Psoas muscle (tissue), 8 donors: ENCODE data around the gene MS4A15. TPM values are rescaled to one million over a fixed set of nuclear protein-coding genes. Genes with fewer than 3 reads are reported as not detected.
A peak's percentile ranks its signal among the peaks of the same experiment; 100 is the strongest.
"Not testable (repeated sequence)": the region's sequence is repeated elsewhere in the genome, so short reads cannot be mapped to it uniquely, and the experiment has no call there.

Experiments
- ATAC-seq, 4 donors: fragments of 200-7000 bp; cut with Tn5 transposase; one replicate each; pipeline ENCODE4 v1.9.1; 2020; ENCODE audit warnings: moderate library complexity in 3 of 4, mild to moderate bottlenecking in 2 of 4
- DNase-seq, 2 donors: peaks; one replicate each; pipeline ENCODE4 v3.0.0-alpha.2; 2020
- H3K27ac ChIP-seq: fragments of 200-600 bp; one replicate; pipeline ENCODE4 v1.8.0; 2022
- H3K27me3 ChIP-seq, 3 donors: fragments of 200-600 bp in 1 of 3; one replicate each; pipeline versions ENCODE4 v1.6.1 to v1.8.0; 2013 to 2022; ENCODE audit warnings: low read length in 2 of 3, mild to moderate bottlenecking in 2 of 3, moderate library complexity in 1 of 3; ENCODE audit not compliant: insufficient read depth in 3 of 3
- H3K36me3 ChIP-seq, 2 donors: fragments of 200-600 bp in 1 of 2; one replicate each; pipeline versions ENCODE4 v1.6.1 to v1.8.0; 2013 to 2022; ENCODE audit warnings: low read depth in 1 of 2, mild to moderate bottlenecking in 1 of 2, moderate library complexity in 1 of 2; ENCODE audit not compliant: insufficient read depth in 1 of 2
- H3K4me1 ChIP-seq: fragments of 200-600 bp; one replicate; pipeline ENCODE4 v1.8.0; 2022
- H3K4me3 ChIP-seq: fragments of 200-600 bp; one replicate; pipeline ENCODE4 v1.8.0; 2022; ENCODE audit warnings: mild to moderate bottlenecking
- H3K9me3 ChIP-seq: fragments of 200-600 bp; one replicate; pipeline ENCODE4 v1.8.0; 2022
- CTCF ChIP-seq: fragments of 200-600 bp; IDR thresholded peaks from one replicate; pipeline ENCODE4 v1.8.0; 2022; ENCODE audit warnings: antibody characterized with exemption
- WGBS, 3 donors: extraction: QIAGEN DNeasy Blood & Tissue Kit; methylation state at CpG; one replicate each; pipeline versions ENCODE4 v1.1.6 to v1.1.7; 2013; 5-methylcytosine and 5-hydroxymethylcytosine counted together
- intact Hi-C, 2 donors: fragments of 100-400 bp; cut with DNase I; formaldehyde crosslinking; loops; one replicate each; pipeline versions ENCODE4 v1.11.0 to v1.14.2; 2022
- polyA plus RNA-seq, 3 donors: library from polyadenylated mRNA; stranded (reverse); fragments of 200-250 nt; gene quantifications; one replicate each; pipeline ENCODE4 v1.2.3, GENCODE V29; 2013
- total RNA-seq, 4 donors: library from RNA; stranded (reverse); fragmentation: NEBNext Ultra II Directional in 2 of 4; extraction: Animal tissue kit (Norgen Biotek cat#: 25700) in 2 of 4; gene quantifications; one replicate each; pipeline versions ENCODE4 v1.2.1 to v1.2.4, GENCODE V29; 2021 to 2023
- donor health status: healthy with polysubstance abuse.
- donor health status: DM: no; HTN: no; CAD: no; lungs with moderate emphysema.
- donor health status: Bipolar disorder and iron deficiency.
- donor health status: healthy.
- donor health status: DM: yes; HTN: yes; CAD: no.
- donor health status: DM: no; HTN: no; CAD: no.
- donor health status: DM: no; HTN: no; CAD: no.
- donor health status: DM: yes; HTN: yes; CAD: no.

Gene MS4A15
- total and polyA plus RNA-seq, 7 donors, result not detected

- no peaks in the 10 kb centered on the region for H3K36me3 ChIP-seq
- no peak overlapping the region for H3K27ac ChIP-seq
- H3K4me3 ChIP-seq, result no peak overlapping the region
- DNase-seq (no peak), ATAC-seq (no peak)
- intact Hi-C loops, result no loop called here
- no peaks in the 10 kb centered on the region for H3K4me1 ChIP-seq
- WGBS, 3 donors, result 71 to 76% (median 72%) methylated on average over 4 of the region's 4 CpGs
- H3K9me3 ChIP-seq, result peaks cover 3% of the 10 kb centered on the region
- no peak for TF ChIP-seq CTCF
- H3K27me3 ChIP-seq, result no peaks in the 10 kb centered on the region
Observed at GRCh38 chr11:60818057-60818456, 61.4 kb downstream of the MS4A15 start.

GRCh38 chr11:60821827-60822599 lies 65.3 kb downstream of the MS4A15 start:
- no peak for ATAC-seq
- peak in 1 of 2 donors; percentile 42 for DNase-seq
- H3K9me3 ChIP-seq, result peaks cover 2% of the 10 kb centered on the region
- no peaks in the 10 kb centered on the region for H3K27me3 ChIP-seq
- no peaks in the 10 kb centered on the region for H3K4me1 ChIP-seq
- WGBS, 3 donors, result 61 to 67% (median 65%) methylated on average over 14 to 15 of the region's 15 CpGs
- no peak overlapping the region for H3K27ac ChIP-seq
- intact Hi-C loops, result no loop called here
- H3K4me3 ChIP-seq, result no peak overlapping the region
- TF ChIP-seq CTCF, result no peak
- H3K36me3 ChIP-seq, result no peaks in the 10 kb centered on the region

GRCh38 chr11:60823745-60824306 lies 67.2 kb downstream of the MS4A15 start:
- H3K4me3 ChIP-seq, H3K36me3 ChIP-seq, H3K27me3 ChIP-seq, ATAC-seq, intact Hi-C loops, H3K27ac ChIP-seq, H3K4me1 ChIP-seq, H3K9me3 ChIP-seq: not testable (repeated sequence)
- peak in 1 of 2 donors; percentile 26 for DNase-seq
- 89 to 95% (median 91%) methylated on average over 5 of the region's 5 CpGs for WGBS, 3 donors

- Histone ChIP-seq H3K36me3 (no peaks in the 10 kb centered on the region), H3K27me3 (no peaks in the 10 kb centered on the region), H3K4me1 (no peaks in the 10 kb centered on the region), H3K4me3 (no peak overlapping the region), H3K9me3 (no peaks in the 10 kb centered on the region), H3K27ac (no peak overlapping the region)
- ATAC-seq (no peak), DNase-seq (peak in 1 of 2 donors; percentile 1)
- TF ChIP-seq CTCF, result no peak
- intact Hi-C loops, result no loop called here
- WGBS, 3 donors, result 73 to 83% (median 76%) methylated on average over 5 of the region's 5 CpGs
Observed at GRCh38 chr11:60825118-60825517, 68.5 kb downstream of the MS4A15 start.

GRCh38 chr11:60825790-60826189 lies 69.1 kb downstream of the MS4A15 start:
- 69 to 73% (median 71%) methylated on average over 6 of the region's 6 CpGs for WGBS, 3 donors
- intact Hi-C loops, result no loop called here
- ATAC-seq (no peak), DNase-seq (peak in 1 of 2 donors; percentile 23)
- no peaks in the 10 kb centered on the region for H3K36me3 ChIP-seq
- H3K27me3 ChIP-seq, result no peaks in the 10 kb centered on the region
- H3K27ac ChIP-seq, result no peak overlapping the region
- no peaks in the 10 kb centered on the region for H3K9me3 ChIP-seq
- H3K4me1 ChIP-seq, result peaks cover 1% of the 10 kb centered on the region
- H3K4me3 ChIP-seq, result no peak overlapping the region
- TF ChIP-seq CTCF, result no peak

Other genes starting within 250 kb of the MS4A15 start
- not detected for gene MS4A13, start 241.5 kb upstream of the MS4A15 start, total RNA-seq
- gene MS4A13, start 241.5 kb upstream of the MS4A15 start, polyA plus RNA-seq, result not detected
- gene MS4A8, start 57.3 kb upstream of the MS4A15 start, total RNA-seq, result under 1 TPM in 3 of 4 donors, not detected in 1; 0.20 to 0.47 (median 0.23) TPM
- under 1 TPM in 2 of 3 donors, not detected in 1; 0.10 to 0.31 TPM for gene MS4A8, start 57.3 kb upstream of the MS4A15 start, polyA plus RNA-seq
- gene MS4A18, start 32.1 kb upstream of the MS4A15 start, total RNA-seq, result not detected
- not detected for gene MS4A18, start 32.1 kb upstream of the MS4A15 start, polyA plus RNA-seq
- gene MS4A10, start 28.5 kb downstream of the MS4A15 start, total RNA-seq, result not detected
- under 1 TPM in 1 of 3 donors, not detected in 2; 0.03 TPM for gene MS4A10, start 28.5 kb downstream of the MS4A15 start, polyA plus RNA-seq
- gene CCDC86, start 85.2 kb downstream of the MS4A15 start, total RNA-seq, result 10 to 100 TPM; 24.8 to 43.9 (median 30.1) TPM
- 10 to 100 TPM; 36.2 to 55.4 (median 53.6) TPM for gene CCDC86, start 85.2 kb downstream of the MS4A15 start, polyA plus RNA-seq
- gene PTGDR2, start 99.1 kb downstream of the MS4A15 start, total RNA-seq, result 10 to 100 TPM in 1 of 4 donors, 1 to 10 TPM in 2, under 1 TPM in 1; 0.53 to 13.9 (median 1.1) TPM
- gene PTGDR2, start 99.1 kb downstream of the MS4A15 start, polyA plus RNA-seq, result 1 to 10 TPM; 1.1 to 1.3 (median 1.2) TPM
- gene ZP1, start 110.7 kb downstream of the MS4A15 start, total RNA-seq, result under 1 TPM in 1 of 4 donors, not detected in 3; 0.29 TPM
- gene ZP1, start 110.7 kb downstream of the MS4A15 start, polyA plus RNA-seq, result under 1 TPM; 0.18 to 0.52 (median 0.30) TPM
- gene PRPF19, start 149.7 kb downstream of the MS4A15 start, total RNA-seq, result 10 to 100 TPM; 45.7 to 71.7 (median 63.0) TPM
- gene PRPF19, start 149.7 kb downstream of the MS4A15 start, polyA plus RNA-seq, result 100 to 1,000 TPM in 1 of 3 donors, 10 to 100 TPM in 2; 56.9 to 109 (median 67.4) TPM
- 10 to 100 TPM; 70.2 to 73.4 (median 71.5) TPM for gene TMEM109, start 157.3 kb downstream of the MS4A15 start, total RNA-seq
- gene TMEM109, start 157.3 kb downstream of the MS4A15 start, polyA plus RNA-seq, result 100 to 1,000 TPM in 1 of 3 donors, 10 to 100 TPM in 2; 69.2 to 130 (median 78.1) TPM
- gene TMEM132A, start 167.6 kb downstream of the MS4A15 start, total RNA-seq, result 1 to 10 TPM; 3.3 to 7.7 (median 6.1) TPM
- 1 to 10 TPM; 2.0 to 3.7 (median 2.6) TPM for gene TMEM132A, start 167.6 kb downstream of the MS4A15 start, polyA plus RNA-seq
- gene SLC15A3, start 195.3 kb downstream of the MS4A15 start, total RNA-seq, result 10 to 100 TPM in 1 of 4 donors, 1 to 10 TPM in 3; 7.2 to 14.6 (median 8.6) TPM
- gene SLC15A3, start 195.3 kb downstream of the MS4A15 start, polyA plus RNA-seq, result 10 to 100 TPM in 1 of 3 donors, 1 to 10 TPM in 2; 7.8 to 10.3 (median 8.2) TPM
- under 1 TPM; 0.43 to 0.74 (median 0.49) TPM for gene CD6, start 214.8 kb downstream of the MS4A15 start, total RNA-seq
- under 1 TPM; 0.05 to 0.34 (median 0.05) TPM for gene CD6, start 214.8 kb downstream of the MS4A15 start, polyA plus RNA-seq